Astrocyte (in vitro differentiated cells and primary cell): ENCODE results near the gene FIG4.

Source experiments
- EZH2 ChIP-seq: IDR thresholded peaks from 2 replicates; pipeline ENCODE4 v1.6.1; 2012; ENCODE audit warnings: mild to moderate bottlenecking, low read length, inconsistent platforms; ENCODE audit not compliant: insufficient read depth
- TF ChIP-seq, protein P1 (sequence below): IDR thresholded peaks from 2 replicates; pipeline ENCODE4 v1.5.1; 2011; ENCODE audit warnings: low read depth, mild to moderate bottlenecking, inconsistent platforms, low read length, moderate library complexity; ENCODE audit not compliant: insufficient read depth

DNA sequence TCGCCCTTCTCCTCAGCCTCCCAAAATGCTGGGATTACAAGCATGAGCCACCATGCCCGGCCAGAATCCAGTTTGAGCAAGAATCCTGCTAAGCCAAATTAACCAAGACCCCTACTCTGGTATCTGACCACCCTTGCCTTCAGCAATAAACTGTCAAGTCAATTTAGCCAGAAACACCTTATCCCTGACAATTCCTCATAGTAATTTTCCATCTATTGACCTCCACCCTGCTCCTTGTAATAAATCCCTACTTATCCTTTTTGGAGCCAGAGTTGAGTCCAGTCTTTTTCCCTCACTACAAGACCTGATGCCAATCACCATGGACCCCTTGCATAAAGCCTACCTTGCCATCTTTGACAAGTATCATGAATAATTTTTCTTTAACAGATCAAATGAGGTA, 173.0 kb downstream of the FIG4 start:
- TF ChIP-seq, protein P1, sequence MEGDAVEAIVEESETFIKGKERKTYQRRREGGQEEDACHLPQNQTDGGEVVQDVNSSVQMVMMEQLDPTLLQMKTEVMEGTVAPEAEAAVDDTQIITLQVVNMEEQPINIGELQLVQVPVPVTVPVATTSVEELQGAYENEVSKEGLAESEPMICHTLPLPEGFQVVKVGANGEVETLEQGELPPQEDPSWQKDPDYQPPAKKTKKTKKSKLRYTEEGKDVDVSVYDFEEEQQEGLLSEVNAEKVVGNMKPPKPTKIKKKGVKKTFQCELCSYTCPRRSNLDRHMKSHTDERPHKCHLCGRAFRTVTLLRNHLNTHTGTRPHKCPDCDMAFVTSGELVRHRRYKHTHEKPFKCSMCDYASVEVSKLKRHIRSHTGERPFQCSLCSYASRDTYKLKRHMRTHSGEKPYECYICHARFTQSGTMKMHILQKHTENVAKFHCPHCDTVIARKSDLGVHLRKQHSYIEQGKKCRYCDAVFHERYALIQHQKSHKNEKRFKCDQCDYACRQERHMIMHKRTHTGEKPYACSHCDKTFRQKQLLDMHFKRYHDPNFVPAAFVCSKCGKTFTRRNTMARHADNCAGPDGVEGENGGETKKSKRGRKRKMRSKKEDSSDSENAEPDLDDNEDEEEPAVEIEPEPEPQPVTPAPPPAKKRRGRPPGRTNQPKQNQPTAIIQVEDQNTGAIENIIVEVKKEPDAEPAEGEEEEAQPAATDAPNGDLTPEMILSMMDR: no peak
- no peak for TF ChIP-seq EZH2
